Activated naive CD4-positive, alpha-beta T cell (primary cell): ENCODE results near the gene CSNK1G1.
"Not testable (repeated sequence)": the region's sequence is repeated elsewhere in the genome, so short reads cannot be mapped to it uniquely, and the experiment has no call there.

Source experiments
- DNase-seq, 4 experiments: peaks; one replicate each; lab custom pipeline; 2025; lab: John Stamatoyannopoulos, UW

The CSNK1G1 gene

GRCh38 chr15:64287953-64288352, 68.0 kb downstream of the CSNK1G1 start:
- no peak for DNase-seq

DNA sequence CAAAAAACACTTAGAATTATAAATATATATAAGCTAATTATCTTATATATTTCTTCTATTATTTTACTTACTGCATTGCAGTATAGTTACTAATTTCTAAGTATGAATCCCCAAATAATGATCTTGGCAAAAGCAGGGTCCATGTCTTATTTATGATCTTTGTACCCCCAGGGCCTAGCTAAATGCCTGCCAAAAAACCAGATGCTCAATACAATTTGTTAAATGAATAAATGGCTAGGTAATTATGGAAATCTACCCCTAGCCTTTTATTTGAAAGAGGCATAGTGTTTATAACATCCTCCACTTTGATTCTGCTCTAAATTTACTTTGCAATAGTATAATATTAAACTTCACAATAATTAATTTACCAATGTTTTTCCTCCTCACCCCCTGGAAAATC, 69.5 kb downstream of the CSNK1G1 start:
- DNase-seq = no peak

DNA sequence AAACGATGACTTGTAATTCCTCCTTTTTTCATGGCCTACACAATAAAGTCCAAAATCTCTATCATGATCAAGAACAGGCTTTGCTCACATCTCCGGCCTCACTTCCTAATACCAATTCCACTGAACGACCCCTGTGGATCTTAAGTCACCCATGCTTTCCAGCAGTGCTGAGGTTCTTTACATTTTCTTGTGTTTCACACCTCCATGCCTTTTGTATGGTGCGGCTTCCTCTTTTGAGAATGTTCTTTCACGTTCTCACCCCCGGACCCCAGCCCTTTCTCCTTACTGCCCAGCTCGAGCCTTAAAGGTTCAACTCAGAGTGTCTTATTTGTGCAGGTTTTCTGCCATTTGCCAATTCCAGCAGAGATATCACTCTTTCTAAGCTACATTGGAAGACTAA, 70.1 kb downstream of the CSNK1G1 start:
- DNase-seq = no peak

GRCh38 chr15:64285150-64285549, 70.8 kb downstream of the CSNK1G1 start:
- no peak for DNase-seq

- no peak for DNase-seq
These were observed 71.9 kb downstream of the CSNK1G1 start for GRCh38 chr15:64284042-64284441.

DNA sequence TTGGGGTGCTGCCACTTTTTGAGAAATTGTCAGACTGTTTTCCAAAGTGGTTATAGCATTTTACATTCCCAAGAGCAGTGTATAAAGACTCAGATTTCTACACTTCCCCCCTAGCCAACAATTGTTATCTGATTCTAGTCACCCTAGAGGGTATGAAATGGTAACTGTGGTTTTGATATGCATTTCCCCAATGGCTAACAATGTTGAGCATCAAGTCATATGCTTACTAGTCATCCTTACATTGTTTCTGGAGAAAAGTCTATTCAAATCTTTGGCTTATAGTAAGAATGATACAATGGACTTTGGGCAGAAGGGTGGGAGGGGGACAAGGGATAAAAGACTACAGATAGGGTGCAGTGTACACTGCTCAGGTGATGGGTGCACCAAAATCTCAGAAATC, 73.3 kb downstream of the CSNK1G1 start:
- DNase-seq = no peak

- no peak for DNase-seq
These were observed 76.8 kb downstream of the CSNK1G1 start for GRCh38 chr15:64279131-64279530.

DNA sequence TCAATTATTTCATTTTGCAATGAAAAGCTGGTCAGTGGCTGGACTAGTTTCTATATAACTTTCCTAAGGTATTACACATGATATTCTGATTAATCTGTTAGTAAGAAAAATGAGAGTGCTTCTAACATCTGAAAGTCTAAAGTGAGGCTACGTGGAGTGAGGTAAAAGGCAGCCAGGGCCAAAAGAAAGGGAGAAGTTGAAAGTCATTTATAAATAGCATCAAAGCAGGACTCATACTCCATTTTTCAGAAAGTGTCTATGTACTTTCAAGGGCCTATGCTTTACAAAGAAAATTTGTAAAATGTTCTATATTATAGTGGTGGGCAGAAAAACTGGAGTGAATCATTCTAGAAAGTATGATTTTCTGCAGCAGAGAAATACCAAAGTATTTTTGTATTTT, 80.0 kb downstream of the CSNK1G1 start:
- DNase-seq = no peak

- no peak for DNase-seq
These were observed 81.5 kb downstream of the CSNK1G1 start for GRCh38 chr15:64274341-64274950.

GRCh38 chr15:64267331-64267973, 88.5 kb downstream of the CSNK1G1 start:
- no peak for DNase-seq

DNA sequence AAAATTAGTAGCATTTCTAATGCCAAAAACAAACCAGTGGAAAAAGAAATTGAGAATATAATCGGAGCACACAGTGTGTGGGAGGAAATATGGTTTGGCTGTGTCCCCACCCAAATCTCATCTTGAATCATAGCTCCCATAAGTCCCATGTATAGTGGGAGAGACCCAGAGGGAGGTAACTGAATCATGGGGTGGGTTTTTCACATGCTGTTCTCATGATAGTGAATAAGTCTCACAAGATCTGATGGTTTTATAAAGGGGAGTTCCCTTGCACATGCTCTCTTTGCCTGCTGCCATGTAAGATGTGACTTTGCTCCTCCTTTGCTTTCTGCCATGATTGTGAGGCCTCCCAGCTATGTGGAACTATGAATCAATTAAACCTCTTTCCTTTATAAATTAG, 90.8 kb downstream of the CSNK1G1 start:
- DNase-seq = not testable (repeated sequence)

DNA sequence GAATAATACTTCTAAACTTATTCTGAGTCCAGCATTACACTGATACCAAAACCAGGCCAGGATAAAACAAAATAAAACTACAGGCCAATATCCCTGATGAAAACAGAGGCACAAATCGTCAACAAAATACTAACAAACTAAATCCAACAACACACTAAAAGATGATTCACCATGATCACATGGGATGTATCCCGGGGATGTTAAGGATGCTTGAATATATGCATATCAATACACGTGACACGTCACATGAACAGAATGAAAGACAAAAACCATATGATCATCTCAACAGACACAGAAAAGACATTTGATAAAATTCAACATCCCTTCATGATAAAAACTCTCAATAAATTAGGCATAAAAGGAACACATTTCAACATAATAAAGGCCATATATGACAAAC, 91.5 kb downstream of the CSNK1G1 start:
- DNase-seq = no peak

DNA sequence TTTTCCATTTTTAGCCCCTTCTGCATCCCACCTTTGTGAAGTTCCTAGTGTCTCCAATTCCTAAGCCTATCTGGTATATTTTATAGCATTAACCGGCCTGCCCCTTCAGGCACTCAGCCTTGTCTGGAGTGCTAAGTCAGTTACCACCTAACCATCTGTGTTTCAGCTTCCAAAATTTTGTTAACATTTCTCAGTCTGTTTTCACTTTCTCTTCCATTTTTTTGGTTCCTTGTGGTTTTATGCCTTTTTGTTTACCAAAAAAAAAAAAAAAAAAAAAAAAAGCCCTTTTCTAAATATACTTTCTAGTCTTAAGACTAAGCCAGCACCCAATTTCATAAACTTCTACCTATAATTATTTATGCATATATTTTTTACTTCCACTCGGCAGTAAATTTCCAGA, 92.4 kb downstream of the CSNK1G1 start:
- no peak for DNase-seq

- no peak for DNase-seq
These were observed 99.9 kb downstream of the CSNK1G1 start for GRCh38 chr15:64256051-64256450.

DNA sequence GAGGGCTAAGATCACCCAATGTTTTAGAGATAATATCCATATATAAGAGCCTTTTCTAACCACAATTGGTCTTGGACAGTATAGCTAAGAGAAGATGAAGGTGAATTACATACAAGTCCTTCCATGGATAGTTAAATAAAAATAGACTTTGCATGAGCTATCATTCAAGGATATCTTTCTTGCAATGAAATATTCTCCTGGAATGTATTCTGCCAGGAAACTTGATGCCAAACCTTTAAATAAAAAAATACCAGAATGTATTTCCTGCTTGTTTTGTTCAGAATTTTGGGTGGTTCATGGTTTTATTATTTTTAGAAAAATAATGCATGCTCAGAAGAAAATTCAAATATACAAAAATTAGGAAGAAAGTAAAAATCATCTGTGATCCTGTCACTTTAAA, 104.3 kb downstream of the CSNK1G1 start:
- no peak for DNase-seq

DNA sequence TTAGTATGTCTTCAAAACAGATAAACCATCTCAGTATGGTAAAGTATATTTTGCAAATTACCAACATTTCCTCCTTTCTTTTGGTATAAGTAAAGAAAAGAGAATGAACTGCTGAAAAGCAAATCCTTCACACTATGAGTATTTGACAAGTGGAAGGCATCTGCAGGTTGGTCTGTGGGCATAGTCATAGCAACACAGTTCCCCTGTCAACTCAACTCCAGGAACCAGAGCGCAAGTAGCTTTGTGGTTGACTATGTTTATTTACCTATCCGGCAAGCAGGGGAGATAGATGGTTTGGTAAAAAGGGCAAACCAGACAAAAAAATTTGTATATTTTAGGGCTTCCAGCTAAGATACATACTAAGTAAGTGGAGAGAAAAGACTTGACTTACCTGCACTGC, 104.9 kb downstream of the CSNK1G1 start:
- DNase-seq = no peak

- no peak for DNase-seq
These were observed 105.9 kb downstream of the CSNK1G1 start for GRCh38 chr15:64249883-64250575.

GRCh38 chr15:64249406-64249805, 106.6 kb downstream of the CSNK1G1 start:
- no peak for DNase-seq

GRCh38 chr15:64247906-64248541, 107.9 kb downstream of the CSNK1G1 start:
- DNase-seq = no peak

DNA sequence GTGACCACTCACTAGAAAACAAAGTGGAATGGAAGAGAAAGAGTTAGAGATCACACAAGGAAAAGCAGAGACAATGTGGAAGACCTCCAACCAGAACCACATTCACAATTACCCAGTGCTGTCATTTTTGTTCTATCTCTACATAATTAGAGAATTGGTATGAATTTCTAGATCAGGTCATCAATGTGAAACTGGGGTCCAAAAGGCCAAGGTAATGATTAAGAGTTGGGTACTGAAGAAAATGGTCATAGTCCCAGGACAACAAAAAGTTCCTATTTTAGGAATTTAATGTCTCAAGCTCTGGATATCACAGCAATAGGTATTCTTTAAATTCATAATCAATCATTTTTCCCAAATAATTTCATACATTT, 108.5 kb downstream of the CSNK1G1 start:
- DNase-seq = no peak

GRCh38 chr15:64246364-64247189, 109.4 kb downstream of the CSNK1G1 start:
- no peak for DNase-seq

DNA sequence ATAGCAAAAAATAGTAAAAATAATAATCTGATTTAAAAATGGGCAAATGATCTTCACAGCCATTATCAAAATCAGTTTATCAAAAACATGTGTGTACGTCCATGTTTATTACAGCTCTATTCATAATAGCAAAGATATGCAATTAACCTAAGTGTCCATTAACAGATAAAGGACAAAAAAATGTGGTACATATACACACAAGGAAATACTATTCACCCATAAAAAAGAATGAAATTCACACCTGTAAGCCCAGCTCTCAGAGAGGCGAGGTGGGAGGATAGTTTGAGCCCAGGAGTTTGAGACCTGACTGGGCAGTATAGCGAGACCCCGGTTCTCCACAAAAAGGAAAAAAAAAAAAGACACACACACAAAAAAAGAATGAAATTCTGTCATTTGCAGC, 110.6 kb downstream of the CSNK1G1 start:
- no peak for DNase-seq
